ENCODE data around the gene INKA1. TPM values are rescaled to one million over a fixed set of nuclear protein-coding genes. Genes with fewer than 3 reads are reported as not detected.

The INKA1 gene
- total RNA-seq, 1 experiment from 2014 or later, result 7.4 TPM

- Mint-ChIP-seq H3K4me3 (ENCODE audit: unreplicated experiment) (peak overlapping the region; percentile 84), H3K36me3 (ENCODE audit: insufficient read depth, unreplicated experiment) (peaks cover 11% of the 10 kb centered on the region), H3K4me1 (ENCODE audit: insufficient read depth, unreplicated experiment) (no peaks in the 10 kb centered on the region), H3K9me3 (ENCODE audit: unreplicated experiment) (no peaks in the 10 kb centered on the region), H3K27ac (ENCODE audit: low read depth, unreplicated experiment) (peak overlapping the region; percentile 97), H3K27me3 (ENCODE audit: insufficient read depth, unreplicated experiment) (no peaks in the 10 kb centered on the region)
- CTCF ChIA-PET, result interaction anchor here (0.8 to 3.2 kb wide), 6 partner anchors 9 to 138 kb away, joined by 3 to 15 read pairs (median 4); partner anchors contain the start of gene CDHR4
- DNase-seq (ENCODE audit: unreplicated experiment), result no peak
- no peak for TF ChIP-seq CTCF (IDR thresholded peaks at IDR 0.05; ENCODE audit: unreplicated experiment)
- intact Hi-C loops (cut with micrococcal nuclease), result loop anchor here (2.0 kb wide), 1 partner anchor 16 kb away; the partner anchor contains the start of gene INKA1
- TSS peak; percentile 95 for BruUV-seq (replicated peaks)
- POLR2A ChIA-PET, result interaction anchor here (0.9 to 3.5 kb wide), 10 partner anchors 12 to 302 kb away, joined by 3 to 33 read pairs (median 6); partner anchors contain the start of genes AMIGO3, CDHR4, GMPPB and INKA1
Measured at GRCh38 chr3:49787182-49787464, 15.9 kb upstream of the INKA1 start.

GRCh38 chr3:49787536-49787935 is 15.5 kb upstream of the INKA1 start:
- Mint-ChIP-seq H3K9me3 (ENCODE audit: unreplicated experiment) (no peaks in the 10 kb centered on the region), H3K27ac (ENCODE audit: low read depth, unreplicated experiment) (peak overlapping the region; percentile 97), H3K4me1 (ENCODE audit: insufficient read depth, unreplicated experiment) (no peaks in the 10 kb centered on the region), H3K4me3 (ENCODE audit: unreplicated experiment) (peak overlapping the region; percentile 84), H3K36me3 (ENCODE audit: insufficient read depth, unreplicated experiment) (peaks cover 11% of the 10 kb centered on the region), H3K27me3 (ENCODE audit: insufficient read depth, unreplicated experiment) (no peaks in the 10 kb centered on the region)
- POLR2A ChIA-PET, result interaction anchor here (0.8 to 3.5 kb wide), 11 partner anchors 13 to 302 kb away, joined by 3 to 33 read pairs (median 5); partner anchors contain the start of genes AMIGO3, CDHR4, GMPPB and INKA1
- BruUV-seq (replicated peaks), result no TSS peak
- TF ChIP-seq CTCF (IDR thresholded peaks at IDR 0.05; ENCODE audit: unreplicated experiment), result no peak
- intact Hi-C loops (cut with micrococcal nuclease), result loop anchor here (2.0 kb wide), 1 partner anchor 15 kb away; the partner anchor contains the start of gene INKA1
- CTCF ChIA-PET, result interaction anchor here (0.8 to 3.2 kb wide), 7 partner anchors 9 to 138 kb away, joined by 3 to 15 read pairs (median 3); partner anchors contain the start of gene CDHR4
- DNase-seq (ENCODE audit: unreplicated experiment), result no peak

GRCh38 chr3:49788056-49788455 is 15.0 kb upstream of the INKA1 start:
- no peaks in the 10 kb centered on the region for H3K27me3 Mint-ChIP-seq (ENCODE audit: insufficient read depth, unreplicated experiment)
- H3K4me1 Mint-ChIP-seq (ENCODE audit: insufficient read depth, unreplicated experiment), result no peaks in the 10 kb centered on the region
- no peaks in the 10 kb centered on the region for H3K9me3 Mint-ChIP-seq (ENCODE audit: unreplicated experiment)
- no TSS peak for BruUV-seq (replicated peaks)
- DNase-seq (ENCODE audit: unreplicated experiment), result no peak
- CTCF ChIA-PET, result interaction anchor here (1.3 to 3.2 kb wide), 4 partner anchors 14 to 113 kb away, joined by 3 to 15 read pairs (median 7); no protein-coding TSS in a partner anchor
- H3K36me3 Mint-ChIP-seq (ENCODE audit: insufficient read depth, unreplicated experiment), result peaks cover 7% of the 10 kb centered on the region
- H3K27ac Mint-ChIP-seq (ENCODE audit: low read depth, unreplicated experiment), result no peak overlapping the region
- no peak overlapping the region for H3K4me3 Mint-ChIP-seq (ENCODE audit: unreplicated experiment)
- intact Hi-C loops (cut with micrococcal nuclease), result no loop called here
- TF ChIP-seq CTCF (IDR thresholded peaks at IDR 0.05; ENCODE audit: unreplicated experiment), result no peak
- POLR2A ChIA-PET, result interaction anchor here (0.8 to 3.5 kb wide), 5 partner anchors 12 to 76 kb away, joined by 3 to 33 read pairs (median 5); partner anchors contain the start of genes AMIGO3, CDHR4 and INKA1

GRCh38 chr3:49790626-49791411 is 12.2 kb upstream of the INKA1 start:
- no peak for TF ChIP-seq CTCF (IDR thresholded peaks at IDR 0.05; ENCODE audit: unreplicated experiment)
- no TSS peak for BruUV-seq (replicated peaks)
- Mint-ChIP-seq H3K4me1 (ENCODE audit: insufficient read depth, unreplicated experiment) (no peaks in the 10 kb centered on the region), H3K4me3 (ENCODE audit: unreplicated experiment) (no peak overlapping the region), H3K27ac (ENCODE audit: low read depth, unreplicated experiment) (no peak overlapping the region), H3K27me3 (ENCODE audit: insufficient read depth, unreplicated experiment) (no peaks in the 10 kb centered on the region), H3K36me3 (ENCODE audit: insufficient read depth, unreplicated experiment) (peaks cover 1% of the 10 kb centered on the region), H3K9me3 (ENCODE audit: unreplicated experiment) (no peaks in the 10 kb centered on the region)
- CTCF ChIA-PET, result interaction anchor here (0.6 to 1.2 kb wide), 3 partner anchors 9 to 1109 kb away, joined by 3 to 4 read pairs (median 4); partner anchors contain the start of gene CDHR4
- intact Hi-C loops (cut with micrococcal nuclease), result no loop called here
- POLR2A ChIA-PET, result interaction anchor here (0.6 to 0.7 kb wide), 2 partner anchors 9 to 310 kb away, joined by 3 to 4 read pairs; partner anchors contain the start of gene CDHR4
- no peak for DNase-seq (ENCODE audit: unreplicated experiment)
